HCT116 (cell line): Measurements from ENCODE around the gene OBP2B. TPM values are rescaled to one million over a fixed set of nuclear protein-coding genes. Genes with fewer than 3 reads are reported as not detected.

Experiments
- ATAC-seq: fragments of 200-7000 bp; cut with Tn5 transposase; 2 replicates; pipeline ENCODE4 v1.9.1; 2020; ENCODE audit warnings: mild to moderate bottlenecking, moderate library complexity
- BruUV-seq: library from RNA; stranded (reverse); fragments of 400-500 nt; replicated peaks from 2 replicates; lab custom pipeline; 2021; lab: Mats Ljungman, UMichigan
- CTCF ChIA-PET: fragments of 300-600 bp; sonication (Branson Sonifier 250); formaldehyde crosslinking; loops from one replicate; lab custom pipeline; 2021; ENCODE audit warnings: antibody characterized with exemption; lab: Charles Lee
- POLR2A ChIA-PET: fragments of 300-600, 350-600 bp; sonication (Branson Sonifier 250); formaldehyde crosslinking; loops from one replicate; lab custom pipeline; 2021; ENCODE audit warnings: antibody characterized with exemption; lab: Charles Lee
- RAD21 ChIA-PET, 2 experiments: fragments of 300-600 bp; sonication (Branson Sonifier 250); formaldehyde crosslinking; loops; one replicate each; lab custom pipeline; 2023; ENCODE audit warnings: low total read pairs in 2 of 2; ENCODE audit not compliant: uncharacterized antibody in 2 of 2, unreplicated experiment in 2 of 2, low non-redundant PET in 1 of 2; lab: Charles Lee
- DNase-seq: peaks from one replicate; pipeline ENCODE4 v3.0.0-alpha.2; 2010; ENCODE audit warnings: low read depth, low spot score
- H2AFZ ChIP-seq: fragments of 200-600 bp; shearing (Covaris generic), sonication (generic); 2 replicates; pipeline ENCODE4 v1.6.1; 2017; ENCODE audit warnings: low read depth, mixed run types, mixed read lengths, antibody characterized with exemption, low read length; ENCODE audit not compliant: poor library complexity, severe bottlenecking
- H3K27ac ChIP-seq: 2 replicates; pipeline ENCODE4 v1.5.1; 2012; ENCODE audit warnings: low read depth, low read length
- H3K27me3 ChIP-seq: fragments of 200-600 bp; sonication (generic); 2 replicates; pipeline ENCODE4 v1.6.1; 2016; ENCODE audit warnings: mixed run types, low read length, mixed read lengths; ENCODE audit not compliant: insufficient read depth
- H3K36me3 ChIP-seq, 2 experiments: fragments of 200-500 bp in 1 of 2; fragments of 200-600 bp in 1 of 2; sonication (Bioruptor generic) in 1 of 2; sonication (generic) in 1 of 2; 2 replicates each; pipeline versions ENCODE4 v1.5.1 to v1.6.1; 2014 to 2016; ENCODE audit warnings: low read length in 2 of 2, inconsistent platforms in 1 of 2, mixed read lengths in 1 of 2, mixed run types in 1 of 2; ENCODE audit not compliant: insufficient read depth in 2 of 2, control insufficient read depth in 1 of 2
- H3K4me1 ChIP-seq, 2 experiments: fragments of 200-600 bp in 1 of 2; sonication (generic) in 1 of 2; 2 replicates each; pipeline versions ENCODE4 v1.5.1 to v1.6.1; 2012 to 2017; ENCODE audit warnings: low read length in 2 of 2, inconsistent platforms in 1 of 2, mild to moderate bottlenecking in 1 of 2, mixed read lengths in 1 of 2, mixed run types in 1 of 2, moderate library complexity in 1 of 2; ENCODE audit not compliant: insufficient read depth in 2 of 2, control insufficient read depth in 1 of 2
- H3K4me2 ChIP-seq: fragments of 200-600 bp; sonication (generic); 2 replicates; pipeline ENCODE4 v1.6.1; 2017; ENCODE audit warnings: mixed run types, low read length, mixed read lengths
- H3K4me3 ChIP-seq, 2 experiments: fragments of 200-600 bp in 1 of 2; sonication (generic) in 1 of 2; replicated peaks in 1 of 2; 2 replicates each; pipeline ENCODE4 v1.5.1; 2011 to 2016; ENCODE audit warnings: low read length in 2 of 2, control low read depth in 1 of 2, low read depth in 1 of 2, mild to moderate bottlenecking in 1 of 2, mixed read lengths in 1 of 2, mixed run types in 1 of 2
- H3K79me2 ChIP-seq: fragments of 200-600 bp; sonication (generic); 2 replicates; pipeline ENCODE4 v1.6.1; 2017; ENCODE audit warnings: mild to moderate bottlenecking, mixed run types, low read length, moderate library complexity, mixed read lengths; ENCODE audit not compliant: insufficient read depth
- H3K9ac ChIP-seq: fragments of 200-600 bp; sonication (generic); 2 replicates; pipeline ENCODE4 v1.6.1; 2016; ENCODE audit warnings: low read length, mixed read lengths
- H3K9me2 ChIP-seq: fragments of 200-600 bp; sonication (generic), shearing (Covaris generic); 2 replicates; pipeline ENCODE4 v1.6.1; 2017; ENCODE audit warnings: mixed run types, mild to moderate bottlenecking, moderate library complexity; ENCODE audit not compliant: insufficient read depth
- H3K9me3 ChIP-seq, 2 experiments: fragments of 200-500 bp in 1 of 2; fragments of 200-600 bp in 1 of 2; sonication (Bioruptor generic) in 1 of 2; sonication (generic) in 1 of 2; 2 replicates each; pipeline ENCODE4 v1.6.1; 2014 to 2017; ENCODE audit warnings: low read length in 2 of 2, mixed read lengths in 2 of 2, inconsistent platforms in 1 of 2, low read depth in 1 of 2, mild to moderate bottlenecking in 1 of 2, mixed run types in 1 of 2, moderate library complexity in 1 of 2; ENCODE audit not compliant: control insufficient read depth in 1 of 2, insufficient read depth in 1 of 2
- H4K20me1 ChIP-seq: fragments of 200-600 bp; sonication (generic), shearing (Covaris generic); 2 replicates; pipeline ENCODE4 v1.6.1; 2017; ENCODE audit warnings: mixed run types, mild to moderate bottlenecking, moderate library complexity; ENCODE audit not compliant: insufficient read depth
- CEBPB ChIP-seq: IDR thresholded peaks from 2 replicates; pipeline ENCODE4 v1.6.1; 2012; ENCODE audit warnings: low read depth
- ELF1 ChIP-seq: IDR thresholded peaks from 2 replicates; pipeline ENCODE4 v1.6.1; 2012; ENCODE audit warnings: low read depth, borderline replicate concordance
- EZH2 ChIP-seq: fragments of 200-600 bp; sonication (generic); IDR thresholded peaks from 2 replicates; pipeline ENCODE4 v1.6.1; 2017; ENCODE audit warnings: antibody characterized with exemption, mixed run types
- FOSL1 ChIP-seq: IDR thresholded peaks from 2 replicates; pipeline ENCODE4 v1.6.1; 2012; ENCODE audit warnings: low read depth
- POLR2AphosphoS5 ChIP-seq: IDR thresholded peaks from 2 replicates; pipeline ENCODE4 v1.6.1; 2011; ENCODE audit warnings: mild to moderate bottlenecking, low read depth, low read length, moderate library complexity
- RAD21 ChIP-seq: IDR thresholded peaks from 2 replicates; pipeline ENCODE4 v1.6.1; 2012; ENCODE audit warnings: low read depth, mild to moderate bottlenecking
- SIN3A ChIP-seq: IDR thresholded peaks from 2 replicates; pipeline ENCODE4 v1.6.1; 2012; ENCODE audit warnings: low read depth
- ZFX ChIP-seq: fragments of 450-650 bp; IDR thresholded peaks from 2 replicates; pipeline ENCODE4 v1.6.1; 2017
- intact Hi-C: fragments of 100-400 bp; cut with micrococcal nuclease; formaldehyde crosslinking; loops from 2 replicates; pipeline ENCODE4 v1.10.0; 2022
- total RNA-seq: library from RNA; stranded (reverse); gene quantifications from one replicate; pipeline ENCODE4 v1.2.1, GENCODE V29; 2021; ENCODE audit not compliant: unreplicated experiment
- TF ChIP-seq, protein P1 (sequence below): IDR thresholded peaks from 2 replicates; pipeline ENCODE4 v1.6.1; 2011; ENCODE audit warnings: mild to moderate bottlenecking, low read length, moderate library complexity; ENCODE audit not compliant: insufficient replicate concordance; ENCODE audit errors: extremely low read depth

The OBP2B gene
- total RNA-seq, 1 experiment from 2014 or later: not detected

DNA sequence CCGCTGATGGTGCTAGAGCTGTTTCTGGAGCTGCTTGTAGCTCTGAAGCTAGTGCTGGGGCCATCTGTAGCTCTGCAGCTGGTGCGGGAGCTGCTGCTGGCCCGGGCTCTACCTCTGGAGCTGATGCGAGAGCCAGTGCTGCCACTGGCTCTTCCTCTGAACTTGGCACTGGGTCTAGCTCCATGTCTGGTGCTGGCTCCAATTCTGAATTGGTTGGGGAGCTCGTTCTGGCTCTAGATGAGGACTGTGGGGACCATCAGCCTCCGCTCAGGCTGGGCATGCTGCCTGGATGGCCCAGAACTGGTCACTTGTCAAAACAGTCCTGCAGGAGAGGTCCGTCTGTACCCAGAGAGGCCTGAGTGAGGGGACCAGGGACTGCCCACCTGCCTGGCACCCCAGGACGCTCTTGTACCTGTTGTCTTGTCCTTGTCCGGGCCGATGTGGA is 21.5 kb downstream of the OBP2B start:
- TF ChIP-seq FOSL1 (no peak), RAD21 (no peak), POLR2AphosphoS5 (no peak), SIN3A (no peak)
- TF ChIP-seq, protein P1, sequence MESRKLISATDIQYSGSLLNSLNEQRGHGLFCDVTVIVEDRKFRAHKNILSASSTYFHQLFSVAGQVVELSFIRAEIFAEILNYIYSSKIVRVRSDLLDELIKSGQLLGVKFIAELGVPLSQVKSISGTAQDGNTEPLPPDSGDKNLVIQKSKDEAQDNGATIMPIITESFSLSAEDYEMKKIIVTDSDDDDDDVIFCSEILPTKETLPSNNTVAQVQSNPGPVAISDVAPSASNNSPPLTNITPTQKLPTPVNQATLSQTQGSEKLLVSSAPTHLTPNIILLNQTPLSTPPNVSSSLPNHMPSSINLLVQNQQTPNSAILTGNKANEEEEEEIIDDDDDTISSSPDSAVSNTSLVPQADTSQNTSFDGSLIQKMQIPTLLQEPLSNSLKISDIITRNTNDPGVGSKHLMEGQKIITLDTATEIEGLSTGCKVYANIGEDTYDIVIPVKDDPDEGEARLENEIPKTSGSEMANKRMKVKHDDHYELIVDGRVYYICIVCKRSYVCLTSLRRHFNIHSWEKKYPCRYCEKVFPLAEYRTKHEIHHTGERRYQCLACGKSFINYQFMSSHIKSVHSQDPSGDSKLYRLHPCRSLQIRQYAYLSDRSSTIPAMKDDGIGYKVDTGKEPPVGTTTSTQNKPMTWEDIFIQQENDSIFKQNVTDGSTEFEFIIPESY: no peak
- ChIA-PET POLR2A (interaction anchor here (1.0 to 1.2 kb wide), 2 partner anchors 142 kb away, joined by 5 to 6 read pairs; no protein-coding TSS in a partner anchor), RAD21 (interaction anchor here in 1 of 2 experiments (0.8 kb wide), 1 partner anchor 52 kb away, joined by 3 read pairs; no protein-coding TSS in a partner anchor), CTCF (interaction anchor here (1.1 to 2.7 kb wide), 8 partner anchors 13 to 298 kb away, joined by 3 to 37 read pairs (median 16); no protein-coding TSS in a partner anchor)
- Histone ChIP-seq H3K9ac (no peak overlapping the region), H3K4me2 (no peak overlapping the region), H3K4me1 (peaks cover 7 to 24% of the 10 kb centered on the region in 2 experiments; a peak in 3 of 4 replicates), H3K27ac (no peak overlapping the region), H3K36me3 (no peaks in the 10 kb centered on the region), H3K79me2 (no peaks in the 10 kb centered on the region), H3K4me3 (no peak overlapping the region), H3K27me3 (no peaks in the 10 kb centered on the region), H2AFZ (no peak overlapping the region), H3K9me3 (no peaks in the 10 kb centered on the region), H4K20me1 (no peaks in the 10 kb centered on the region), H3K9me2 (no peaks in the 10 kb centered on the region)
- DNase-seq: no peak
- ATAC-seq: no peak
- intact Hi-C loops: loop anchor here (1.0 to 2.0 kb wide), 2 partner anchors 51 to 142 kb away; no protein-coding TSS in a partner anchor
- no TSS peak for BruUV-seq

DNA sequence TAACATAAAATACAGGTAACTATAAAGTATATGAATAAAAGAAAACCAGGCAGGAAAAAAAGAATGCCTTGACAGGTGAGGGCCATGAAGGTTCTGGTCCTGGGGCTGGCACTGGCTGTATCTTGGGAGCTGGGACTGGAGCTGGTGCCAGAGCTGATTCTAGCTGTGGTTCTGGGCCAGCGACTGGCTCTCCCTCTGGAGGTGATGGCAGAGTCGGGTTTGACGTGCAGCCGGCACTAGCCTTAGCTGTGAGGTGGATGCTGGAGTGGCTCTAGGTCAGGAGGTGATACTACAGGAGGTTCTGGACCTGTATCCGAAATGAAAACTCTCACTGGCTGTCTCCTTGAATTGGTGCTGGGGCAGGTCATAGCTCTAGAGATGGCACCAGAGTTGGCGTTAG is 22.3 kb downstream of the OBP2B start:
- TF ChIP-seq ELF1 (no peak), EZH2 (no peak), ZFX (no peak), CEBPB (no peak), RAD21 (no peak)
- POLR2A ChIA-PET: interaction anchor here (1.0 kb wide), 1 partner anchor 143 kb away, joined by 5 read pairs; no protein-coding TSS in a partner anchor
- H3K4me1 ChIP-seq: peaks cover 7 to 24% of the 10 kb centered on the region in 2 experiments; a peak in 3 of 4 replicates
- H3K79me2 ChIP-seq: no peaks in the 10 kb centered on the region
- BruUV-seq: no TSS peak
- H3K36me3 ChIP-seq: no peaks in the 10 kb centered on the region
- H3K9ac ChIP-seq: no peak overlapping the region
- RAD21 ChIA-PET: no interaction called here
- H3K9me2 ChIP-seq: no peaks in the 10 kb centered on the region
- no peaks in the 10 kb centered on the region for H3K27me3 ChIP-seq
- intact Hi-C loops: loop anchor here (2.0 kb wide), 1 partner anchor 52 kb away; no protein-coding TSS in a partner anchor
- no peak for ATAC-seq
- DNase-seq: no peak
- H3K27ac ChIP-seq: no peak overlapping the region
- no peak overlapping the region for H3K4me3 ChIP-seq
- H3K9me3 ChIP-seq: no peaks in the 10 kb centered on the region
- H4K20me1 ChIP-seq: no peaks in the 10 kb centered on the region
- no peak overlapping the region for H2AFZ ChIP-seq
- CTCF ChIA-PET: interaction anchor here (1.0 to 2.7 kb wide), 15 partner anchors 9 to 689 kb away, joined by 3 to 37 read pairs (median 10); partner anchors contain the start of genes MED22 and RPL7A
- no peak overlapping the region for H3K4me2 ChIP-seq
